Ecto neural progenitor cell (in vitro differentiated cells): Measurements from ENCODE around the gene TBCC.
"Not testable (repeated sequence)": the region's sequence is repeated elsewhere in the genome, so short reads cannot be mapped to it uniquely, and the experiment has no call there.

Source experiments
- DNase-seq: peaks from one replicate; pipeline ENCODE4 v3.0.0-alpha.2; 2018; ENCODE audit warnings: low spot score

Gene TBCC

DNA sequence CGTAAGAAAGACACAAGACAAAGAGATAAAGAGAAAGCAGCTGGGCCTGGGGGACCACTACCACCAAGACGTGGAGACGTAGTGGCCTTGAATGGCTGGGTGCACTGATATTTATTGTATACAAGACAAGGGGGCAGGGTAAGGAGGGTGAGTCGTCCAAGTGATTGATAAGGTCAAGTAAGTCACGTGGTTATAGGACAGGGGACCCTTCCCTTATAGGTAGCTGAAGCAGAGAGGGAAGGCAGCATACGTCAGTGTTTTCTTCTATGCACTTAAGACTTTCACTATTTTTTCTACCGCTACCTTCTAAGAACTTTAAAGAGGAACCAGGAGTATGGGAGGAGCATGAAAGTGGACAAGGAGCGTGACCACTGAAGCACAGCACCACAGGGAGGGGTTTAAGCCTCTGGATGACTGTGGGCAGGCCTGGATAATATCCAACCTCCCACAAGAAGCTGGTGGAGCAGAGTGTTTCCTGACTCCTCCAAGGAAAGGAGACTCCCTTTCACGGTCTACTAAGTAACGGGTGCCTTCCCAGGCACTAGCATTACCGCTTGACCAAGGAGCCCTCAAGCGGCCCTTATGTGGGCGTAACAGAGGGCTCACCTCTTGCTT, 11.9 kb downstream of the TBCC start:
- DNase-seq: not testable (repeated sequence)

GRCh38 chr6:42729731-42730130, 16.2 kb downstream of the TBCC start:
- no peak for DNase-seq

- no peak for DNase-seq
Measured at GRCh38 chr6:42727627-42728026, 18.3 kb downstream of the TBCC start.

- no peak for DNase-seq
Measured at GRCh38 chr6:42727087-42727611, 18.8 kb downstream of the TBCC start.

DNA sequence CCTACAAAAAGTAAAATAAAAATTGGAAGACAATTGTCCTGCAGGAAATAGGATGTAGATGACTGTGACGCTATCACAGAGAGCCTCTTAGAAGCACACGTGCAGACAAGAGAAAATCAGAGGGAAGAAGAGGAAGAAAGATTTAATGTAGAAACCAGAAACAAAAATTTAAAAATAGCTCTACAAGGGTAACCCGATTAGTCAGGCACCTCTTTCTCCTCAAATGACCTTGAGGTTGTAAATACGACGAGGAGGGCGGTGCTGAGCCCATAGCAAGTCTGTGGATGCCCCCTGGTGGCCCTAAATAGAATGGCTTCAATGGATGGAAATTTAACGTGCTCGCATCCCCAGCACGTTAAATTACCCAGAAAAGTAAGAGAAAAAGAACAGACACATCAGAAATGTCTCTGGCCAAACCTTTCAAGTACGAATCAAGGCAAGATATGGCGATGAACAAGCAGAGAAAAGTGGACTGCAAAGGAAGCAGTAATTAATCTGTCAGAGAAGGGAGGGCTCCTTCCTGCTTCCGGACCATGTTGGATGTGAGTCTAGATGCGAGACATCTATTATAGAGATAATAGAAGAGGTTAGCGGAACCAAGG, 19.3 kb downstream of the TBCC start:
- DNase-seq: no peak

- no peak for DNase-seq
Measured at GRCh38 chr6:42726026-42726425, 19.9 kb downstream of the TBCC start.

DNA sequence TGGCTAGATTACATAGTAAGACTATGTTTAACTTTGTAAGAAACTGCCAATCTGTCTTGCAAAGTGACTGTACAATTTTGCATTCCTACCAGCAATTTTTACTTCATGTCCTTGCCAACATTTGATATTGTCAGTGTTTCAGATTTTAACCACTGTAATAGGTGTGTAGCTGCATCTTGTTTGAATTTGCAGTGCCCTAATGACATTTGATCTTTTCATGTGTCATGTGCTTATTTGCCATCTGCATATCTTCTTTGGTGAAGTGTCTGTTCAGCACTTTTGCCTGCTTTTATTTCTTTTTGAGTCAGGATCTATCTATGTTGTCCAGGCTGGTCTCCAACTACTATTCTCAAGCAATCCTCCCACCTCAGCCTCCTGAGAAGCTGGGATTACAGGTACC, 21.1 kb downstream of the TBCC start:
- DNase-seq: no peak

DNA sequence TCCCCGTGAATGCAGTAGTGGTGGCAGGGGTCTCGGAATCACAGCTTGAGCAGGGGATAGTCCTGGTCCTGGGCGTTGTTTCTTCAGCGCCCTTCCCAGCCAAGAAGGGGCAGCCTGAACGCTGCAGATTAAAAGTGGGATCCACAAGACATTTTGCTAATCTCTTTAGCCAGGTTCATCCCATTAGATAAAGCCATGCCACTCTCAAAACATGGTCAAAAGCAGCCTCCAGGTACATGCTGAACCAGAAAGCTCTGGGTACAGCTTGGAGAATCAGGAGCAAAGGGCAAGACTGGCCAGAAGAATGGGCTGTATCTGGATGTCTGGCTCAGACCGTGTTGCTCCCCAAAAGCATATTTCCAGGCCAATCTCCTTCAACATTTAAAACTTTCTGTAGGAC, 23.4 kb downstream of the TBCC start, which contains the start of gene PRPH2:
TSS of gene PRPH2 (minus strand) at position 101 of the 400 bp plus-strand sequence. CDS start 263 bp downstream, outside the sequence.
- no peak for DNase-seq

DNA sequence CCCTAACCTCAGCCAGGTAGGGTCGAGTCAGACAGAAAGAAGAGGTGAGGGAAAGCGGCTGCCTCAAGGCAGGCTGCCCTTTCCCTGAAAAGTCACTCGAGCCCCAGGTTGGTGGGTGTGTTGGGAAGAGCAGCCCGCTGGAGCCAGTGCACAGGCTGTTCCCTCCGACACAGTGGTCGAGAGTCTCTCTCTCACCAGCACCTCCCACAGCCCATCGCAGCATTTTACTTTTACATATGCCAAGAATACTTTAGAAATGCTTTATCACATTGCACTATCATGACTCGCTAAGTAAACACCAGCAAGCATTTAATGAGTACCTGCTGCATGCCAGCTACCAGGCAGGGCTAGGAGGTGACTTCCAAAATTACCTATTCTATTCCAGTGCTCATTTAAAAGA, 25.2 kb downstream of the TBCC start:
- no peak for DNase-seq

DNA sequence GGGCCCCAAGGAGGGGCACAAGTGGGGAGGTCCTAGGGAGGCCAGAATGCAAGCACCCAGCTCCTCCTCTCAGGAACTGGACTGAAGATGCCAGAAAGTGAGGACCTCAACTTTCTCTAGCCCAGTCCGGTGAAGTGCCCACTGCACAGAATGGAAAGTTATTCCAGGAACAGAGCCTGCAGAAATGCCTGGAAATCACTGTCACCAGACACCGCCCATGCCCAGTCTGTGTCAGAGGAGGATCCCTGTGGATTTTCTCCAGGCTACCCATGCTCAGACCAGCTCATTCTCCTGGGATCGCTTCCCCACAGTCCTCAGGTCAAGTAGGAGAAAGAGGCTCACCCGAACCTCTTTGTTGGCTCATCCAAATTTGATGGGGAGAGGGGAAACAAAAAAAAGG, 30.0 kb downstream of the TBCC start:
- DNase-seq: no peak

- no peak for DNase-seq
Measured at GRCh38 chr6:42714098-42714761, 31.7 kb downstream of the TBCC start.

- no peak for DNase-seq
Measured at GRCh38 chr6:42711930-42712329, 34.0 kb downstream of the TBCC start.

GRCh38 chr6:42710316-42710715, 35.6 kb downstream of the TBCC start:
- DNase-seq: peak; percentile 69

GRCh38 chr6:42709871-42710270, 36.0 kb downstream of the TBCC start:
- no peak for DNase-seq

- DNase-seq: no peak
Measured at GRCh38 chr6:42708096-42708495, 37.8 kb downstream of the TBCC start.

- DNase-seq: no peak
Measured at GRCh38 chr6:42707595-42707994, 38.3 kb downstream of the TBCC start.

GRCh38 chr6:42704937-42705374, 40.9 kb downstream of the TBCC start:
- DNase-seq: no peak

GRCh38 chr6:42704251-42704936, 41.5 kb downstream of the TBCC start:
- DNase-seq: no peak

DNA sequence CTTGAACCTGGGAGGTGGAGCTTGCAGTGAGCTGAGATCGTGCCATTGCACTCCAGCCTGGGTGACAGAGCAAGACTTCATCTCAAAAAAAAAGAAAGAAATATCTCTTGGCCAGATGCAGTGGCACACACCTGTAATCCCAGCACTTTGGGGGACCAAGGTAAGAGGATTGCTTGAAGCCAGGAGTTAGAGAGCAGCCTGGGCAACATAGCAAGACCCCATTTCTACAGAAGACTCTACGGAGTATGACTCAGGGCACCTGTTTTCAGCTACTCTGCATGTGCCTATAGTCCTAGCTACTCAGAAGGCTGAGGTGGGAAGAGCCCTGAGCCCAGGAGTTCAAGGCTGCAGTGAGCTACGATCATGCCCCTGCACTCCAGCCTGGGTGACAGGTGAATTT, 43.1 kb downstream of the TBCC start:
- DNase-seq: not testable (repeated sequence)

DNA sequence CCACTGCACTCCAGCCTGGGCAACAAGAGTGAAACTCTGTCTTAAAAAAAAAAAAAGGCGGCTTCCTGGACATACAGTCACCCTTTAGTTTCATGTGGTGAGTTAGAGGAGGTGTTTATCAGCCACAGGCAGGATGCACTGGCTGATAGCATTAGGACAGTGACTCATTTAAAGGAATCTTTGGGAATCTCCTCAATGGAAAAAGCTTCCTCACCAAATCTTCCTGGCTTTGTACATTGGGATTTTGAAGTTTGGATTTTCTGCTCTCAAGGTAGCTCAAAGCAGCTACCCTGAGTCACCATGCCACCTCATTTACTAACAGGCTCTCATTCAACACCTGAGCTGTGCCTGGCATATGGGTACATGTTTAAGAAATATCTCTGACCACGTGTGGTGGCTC, 43.7 kb downstream of the TBCC start:
- DNase-seq: no peak

DNA sequence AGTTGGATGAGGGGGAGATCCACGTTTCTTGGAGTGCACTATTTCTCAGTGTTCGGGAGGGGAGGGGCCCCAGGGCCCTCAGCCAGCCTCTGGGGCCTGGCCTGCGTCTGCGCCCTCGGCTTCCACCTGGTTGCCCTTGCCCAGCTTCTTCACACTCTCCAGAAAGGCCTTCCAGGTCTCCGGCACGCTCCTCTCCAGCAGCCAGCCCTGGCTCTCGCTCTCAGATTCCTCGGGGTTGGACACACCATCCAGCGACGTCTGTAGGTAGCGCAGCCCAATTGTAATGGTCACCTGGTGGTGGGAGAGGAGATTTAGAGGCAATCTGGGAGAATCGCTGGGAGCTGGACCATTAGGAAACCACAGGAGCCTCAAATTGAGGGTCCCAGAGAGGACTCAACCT, 47.7 kb downstream of the TBCC start:
- DNase-seq: no peak

DNA sequence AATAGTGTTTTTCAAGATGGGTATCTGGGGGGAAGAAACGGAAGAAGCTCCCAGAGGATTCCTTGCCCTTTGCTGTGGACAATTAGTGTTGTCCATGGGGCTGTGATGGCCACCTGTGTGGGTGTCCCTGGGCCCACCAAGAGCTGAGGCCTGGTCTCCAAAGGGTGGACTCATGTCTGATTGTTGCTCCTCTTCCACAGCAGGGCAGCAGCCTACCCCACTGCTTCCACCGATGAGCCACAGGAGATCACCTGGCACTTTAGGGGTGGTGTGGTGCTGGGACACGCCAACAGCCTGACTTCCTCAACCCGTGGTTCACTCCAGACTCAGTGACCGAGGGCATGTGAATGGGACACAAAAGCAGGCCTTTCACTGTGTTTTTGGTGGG, 48.6 kb downstream of the TBCC start:
- no peak for DNase-seq
